ACHN (cell line): ENCODE data around the gene EBPL.

Experiments
- DNase-seq: peaks from one replicate; pipeline ENCODE4 v3.0.0-alpha.2; 2015
- in situ Hi-C: cut with HindIII; loops from 2 replicates; pipeline ENCODE4 v1.10.0; 2017; ENCODE audit warnings: low sequenced_read_pairs, low pct_ligation_motif_present, low pct_unique_long_range_greater_than_20kb

The EBPL gene

GRCh38 chr13:49643035-49643646 is 48.1 kb downstream of the EBPL start:
- in situ Hi-C loops = no loop called here

GRCh38 chr13:49641801-49642291 is 49.4 kb downstream of the EBPL start:
- DNase-seq = no peak

More at GRCh38 chr13:49643035-49643646, 48.1 kb downstream of the EBPL start:
- no peak for DNase-seq

DNA sequence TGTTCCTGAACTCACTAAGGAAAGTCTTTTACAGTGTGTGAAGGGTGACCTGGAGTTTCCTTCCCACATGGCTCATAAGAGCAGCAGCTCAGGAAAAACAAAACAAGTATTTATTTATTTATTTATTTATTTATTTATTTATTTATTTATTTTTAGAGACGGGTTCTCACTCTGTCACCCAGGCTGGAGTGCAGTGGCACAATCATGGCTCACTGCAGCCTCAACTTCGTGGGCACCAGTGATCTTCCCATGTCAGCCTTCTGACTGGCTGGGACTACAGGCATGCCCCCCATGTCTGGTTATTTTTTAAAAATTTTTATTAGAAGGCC is 52.6 kb downstream of the EBPL start:
- in situ Hi-C loops = no loop called here

More at GRCh38 chr13:49641801-49642291, 49.4 kb downstream of the EBPL start:
- in situ Hi-C loops = no loop called here

DNA sequence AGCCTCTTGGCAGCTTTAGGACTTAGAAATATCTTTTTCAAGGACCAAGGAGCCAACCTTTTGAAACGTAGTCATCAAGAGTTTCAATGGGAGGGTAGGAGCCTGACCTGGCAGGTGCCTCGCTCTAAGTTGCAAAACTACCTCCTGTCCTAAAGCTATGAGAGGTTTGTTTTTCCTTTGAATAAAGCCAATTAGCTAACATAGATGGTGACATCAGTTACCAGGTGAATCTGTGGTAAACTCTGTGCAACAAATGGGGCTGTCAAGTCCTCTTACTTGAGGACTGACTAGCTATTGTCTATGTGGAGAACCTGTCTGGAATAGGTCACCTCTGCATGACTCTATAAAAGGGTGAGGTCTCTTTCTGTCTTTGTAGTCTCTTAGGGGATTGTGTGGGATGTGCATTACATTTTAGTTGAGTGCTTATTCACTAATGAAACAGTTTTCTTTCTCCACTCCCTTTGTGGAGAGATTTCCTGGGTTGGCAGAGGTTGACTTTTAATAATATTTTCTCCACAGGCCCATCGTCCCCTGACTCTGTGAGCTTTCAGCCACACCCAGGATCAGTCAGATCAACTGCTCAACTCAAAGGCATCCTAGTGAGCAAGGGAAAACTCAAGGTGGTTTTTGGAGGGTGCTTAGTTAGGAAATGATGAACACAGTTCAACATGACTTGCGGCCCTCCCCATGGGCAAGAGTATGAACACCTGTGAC is 53.1 kb downstream of the EBPL start:
- DNase-seq = no peak
- in situ Hi-C loops = no loop called here

More for the DNA sequence above, 52.6 kb downstream of the EBPL start:
- DNase-seq = no peak

DNA sequence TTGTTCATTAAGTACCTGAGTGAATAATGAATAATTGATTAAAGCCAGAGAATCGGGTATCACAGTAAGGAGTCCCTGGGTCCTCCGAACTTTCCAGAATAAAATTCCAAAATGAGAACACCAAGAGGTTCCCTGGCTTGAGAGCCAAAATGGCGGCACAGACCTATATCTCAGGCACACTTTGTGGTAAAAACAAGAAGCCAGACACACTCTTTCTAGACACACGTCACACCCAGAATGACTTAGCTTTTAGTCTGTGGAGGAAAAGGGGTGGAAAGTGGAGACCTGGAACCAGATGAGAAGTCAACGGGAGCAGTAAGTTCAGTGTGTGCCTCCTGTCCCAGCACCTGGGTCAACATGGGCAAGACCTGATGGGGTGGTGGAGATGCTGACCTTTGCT is 54.6 kb downstream of the EBPL start:
- in situ Hi-C loops = no loop called here
- DNase-seq = no peak

- DNase-seq = no peak
- in situ Hi-C loops = no loop called here
These were observed 55.5 kb downstream of the EBPL start for GRCh38 chr13:49635599-49636433.

- DNase-seq = no peak
- in situ Hi-C loops = no loop called here
These were observed 57.6 kb downstream of the EBPL start for GRCh38 chr13:49633710-49634109.

DNA sequence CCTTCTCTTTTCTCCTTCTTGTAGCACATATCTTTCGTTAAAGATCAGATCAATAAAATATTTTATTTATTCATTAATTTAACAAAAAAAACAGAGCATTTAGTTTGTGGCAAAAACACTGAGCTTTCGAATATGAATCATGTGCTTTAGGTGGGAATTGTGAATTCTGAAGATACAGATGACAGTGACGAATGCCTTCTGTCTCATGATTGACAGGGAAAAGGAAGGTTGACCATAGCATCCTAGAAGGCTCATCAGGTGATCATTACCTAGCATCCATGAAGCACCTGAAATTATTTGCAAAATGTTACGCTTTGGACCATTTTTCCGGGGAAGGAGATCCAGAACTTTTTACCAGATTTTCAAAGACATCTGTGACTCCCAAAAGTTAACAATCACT is 59.1 kb downstream of the EBPL start:
- in situ Hi-C loops = no loop called here
- DNase-seq = no peak

DNA sequence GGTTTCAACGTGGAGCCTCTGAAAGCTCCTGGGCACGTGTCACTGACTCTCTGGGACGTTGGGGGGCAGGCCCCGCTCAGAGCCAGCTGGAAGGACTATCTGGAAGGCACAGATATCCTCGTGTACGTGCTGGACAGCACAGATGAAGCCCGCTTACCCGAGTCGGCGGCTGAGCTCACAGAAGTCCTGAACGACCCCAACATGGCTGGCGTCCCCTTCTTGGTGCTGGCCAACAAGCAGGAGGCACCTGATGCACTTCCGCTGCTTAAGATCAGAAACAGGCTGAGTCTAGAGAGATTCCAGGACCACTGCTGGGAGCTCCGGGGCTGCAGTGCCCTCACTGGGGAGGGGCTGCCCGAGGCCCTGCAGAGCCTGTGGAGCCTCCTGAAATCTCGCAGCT is 60.7 kb downstream of the EBPL start:
- in situ Hi-C loops = no loop called here
- DNase-seq = no peak

GRCh38 chr13:49629947-49630346 is 61.3 kb downstream of the EBPL start:
- DNase-seq = no peak
- in situ Hi-C loops = no loop called here

DNA sequence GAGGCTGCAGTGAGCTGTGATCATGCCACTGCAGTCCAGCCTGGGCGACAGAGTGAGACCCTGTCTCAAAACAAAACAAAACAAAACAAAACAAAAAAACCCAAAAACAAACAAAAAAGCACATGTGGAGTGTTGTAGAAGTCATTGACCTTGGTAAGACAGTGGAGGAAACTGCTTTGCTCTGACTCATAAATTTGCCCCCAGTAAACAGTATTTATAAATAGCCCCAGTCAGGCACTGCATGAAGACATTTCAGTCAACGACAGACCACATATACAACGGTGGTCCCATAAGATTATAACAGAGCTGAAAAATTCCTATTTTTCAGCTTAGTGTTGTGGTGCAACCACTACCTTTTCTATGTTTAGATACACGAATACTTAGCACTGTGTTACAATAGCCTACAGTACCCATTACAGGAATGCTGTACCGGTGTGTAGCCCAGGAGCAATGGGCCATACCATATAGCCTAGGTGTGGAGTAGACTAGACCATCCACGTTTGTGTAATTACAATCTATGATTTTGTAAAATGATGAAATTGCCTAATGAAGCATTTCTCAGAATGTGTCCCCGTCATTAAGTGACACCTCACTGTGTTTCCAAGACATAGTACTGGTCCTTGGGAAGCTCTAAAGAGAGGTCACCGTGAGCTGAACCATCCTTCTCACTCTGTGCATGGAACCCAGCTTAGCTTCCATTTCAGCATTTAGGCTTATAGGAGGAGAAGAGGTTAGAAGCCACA is 61.9 kb downstream of the EBPL start:
- DNase-seq = no peak
- in situ Hi-C loops = no loop called here

DNA sequence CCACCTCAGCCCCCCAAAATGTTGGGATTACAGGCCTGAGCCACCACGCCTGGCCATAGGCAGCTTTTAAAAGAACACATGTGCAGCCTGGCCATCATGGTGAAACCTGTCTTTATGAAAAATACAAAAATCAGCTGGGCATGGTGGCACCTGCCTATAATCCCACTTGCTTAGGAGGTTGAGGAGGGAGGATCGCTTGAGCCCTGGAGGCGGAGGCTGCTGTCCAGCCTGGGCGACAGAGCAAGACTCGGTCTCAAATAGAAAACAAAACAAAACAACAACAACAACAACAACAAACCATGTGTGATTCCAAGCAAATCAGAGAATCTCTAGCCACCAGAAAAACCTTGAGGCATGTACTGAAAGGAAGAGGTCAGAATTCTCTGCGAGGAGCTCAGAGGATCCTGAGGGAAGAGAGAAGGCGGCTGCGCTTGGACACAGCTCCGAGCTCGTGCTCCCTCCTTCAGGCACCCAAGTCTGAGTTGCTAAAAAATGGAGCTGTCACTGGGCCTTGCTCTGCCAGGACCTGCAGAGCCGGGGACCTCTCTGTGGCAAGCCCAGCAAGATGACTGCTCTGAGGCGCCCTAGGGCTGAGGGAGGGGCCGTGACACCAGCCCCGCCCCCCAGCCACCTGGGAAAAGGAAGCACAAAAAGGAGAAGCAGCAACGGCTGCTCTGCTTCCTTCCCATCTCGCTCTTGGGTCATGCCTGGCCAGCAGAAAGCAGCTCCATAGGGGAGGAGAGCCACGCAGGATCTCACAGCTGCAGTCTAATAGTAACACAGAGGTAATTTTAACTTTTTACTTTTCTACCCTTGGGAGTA is 63.2 kb downstream of the EBPL start, which contains the start of gene ARL11:
Gene ARL11, plus strand, starts transcription at position 677 of the 822 bp plus-strand sequence. CDS start 1,941 bp downstream, outside the sequence.
- no peak for DNase-seq
- in situ Hi-C loops = no loop called here

- DNase-seq = no peak
- in situ Hi-C loops = no loop called here
These were observed 65.8 kb downstream of the EBPL start for GRCh38 chr13:49625392-49626079.

- no peak for DNase-seq
- in situ Hi-C loops = no loop called here
These were observed 67.1 kb downstream of the EBPL start for GRCh38 chr13:49624229-49624628.

DNA sequence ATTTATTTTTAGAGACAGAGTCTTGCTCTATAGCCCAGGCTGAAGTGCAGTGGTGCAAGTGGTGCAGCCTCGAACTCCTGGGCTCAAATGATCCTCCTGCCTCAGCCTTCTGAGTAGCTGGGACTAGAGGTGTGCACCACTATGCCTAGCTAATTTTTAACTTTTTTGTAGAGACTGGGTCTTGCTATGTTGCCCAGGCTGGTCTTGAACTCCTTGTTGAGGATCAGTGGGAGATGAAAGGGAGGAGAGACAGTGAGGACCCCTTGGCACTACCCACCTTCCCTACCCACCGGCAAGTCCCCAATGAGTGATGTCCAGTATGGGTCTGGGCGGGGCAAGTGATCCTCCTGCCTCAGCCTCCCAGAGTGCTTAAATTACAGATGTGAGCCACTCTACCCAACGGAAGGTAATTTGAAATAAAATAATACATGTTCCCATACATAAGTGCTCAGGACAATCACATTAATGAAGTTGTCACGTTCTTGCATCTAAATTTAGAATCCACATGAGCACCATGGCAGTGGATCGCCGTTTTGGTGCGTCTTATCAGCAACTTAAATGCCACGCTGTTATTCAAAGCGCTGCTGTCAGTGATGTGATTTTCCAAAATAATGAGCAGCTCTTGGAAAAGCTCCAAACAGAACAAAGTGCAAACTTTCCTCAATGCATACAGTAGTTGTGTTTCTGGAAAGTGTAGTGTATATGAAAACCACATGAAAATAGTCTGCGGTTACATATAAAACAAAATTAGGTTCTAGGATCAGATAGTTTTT is 68.9 kb downstream of the EBPL start:
- DNase-seq = no peak
- in situ Hi-C loops = no loop called here

GRCh38 chr13:49620170-49620621 is 71.1 kb downstream of the EBPL start:
- no peak for DNase-seq
- in situ Hi-C loops = no loop called here

- DNase-seq = no peak
- in situ Hi-C loops = no loop called here
These were observed 74.6 kb downstream of the EBPL start for GRCh38 chr13:49616676-49617065.
